HCT116 (cell line): Measurements from ENCODE around the gene RARG. TPM values are rescaled to one million over a fixed set of nuclear protein-coding genes. Genes with fewer than 3 reads are reported as not detected.

Experiments used
- ATAC-seq: fragments of 200-7000 bp; cut with Tn5 transposase; 2 replicates; pipeline ENCODE4 v1.9.1; 2020; ENCODE audit warnings: mild to moderate bottlenecking, moderate library complexity
- BruUV-seq: library from RNA; stranded (reverse); fragments of 400-500 nt; replicated peaks from 2 replicates; lab custom pipeline; 2021; lab: Mats Ljungman, UMichigan
- CTCF ChIA-PET: fragments of 300-600 bp; sonication (Branson Sonifier 250); formaldehyde crosslinking; loops from one replicate; lab custom pipeline; 2021; ENCODE audit warnings: antibody characterized with exemption; lab: Charles Lee
- POLR2A ChIA-PET: fragments of 300-600, 350-600 bp; sonication (Branson Sonifier 250); formaldehyde crosslinking; loops from one replicate; lab custom pipeline; 2021; ENCODE audit warnings: antibody characterized with exemption; lab: Charles Lee
- RAD21 ChIA-PET, 2 experiments: fragments of 300-600 bp; sonication (Branson Sonifier 250); formaldehyde crosslinking; loops; one replicate each; lab custom pipeline; 2023; ENCODE audit warnings: low total read pairs in 2 of 2; ENCODE audit not compliant: uncharacterized antibody in 2 of 2, unreplicated experiment in 2 of 2, low non-redundant PET in 1 of 2; lab: Charles Lee
- DNase-seq: peaks from one replicate; pipeline ENCODE4 v3.0.0-alpha.2; 2010; ENCODE audit warnings: low read depth, low spot score
- H2AFZ ChIP-seq: fragments of 200-600 bp; shearing (Covaris generic), sonication (generic); 2 replicates; pipeline ENCODE4 v1.6.1; 2017; ENCODE audit warnings: low read depth, mixed run types, mixed read lengths, antibody characterized with exemption, low read length; ENCODE audit not compliant: poor library complexity, severe bottlenecking
- H3K27ac ChIP-seq: 2 replicates; pipeline ENCODE4 v1.5.1; 2012; ENCODE audit warnings: low read depth, low read length
- H3K27me3 ChIP-seq: fragments of 200-600 bp; sonication (generic); 2 replicates; pipeline ENCODE4 v1.6.1; 2016; ENCODE audit warnings: mixed run types, low read length, mixed read lengths; ENCODE audit not compliant: insufficient read depth
- H3K36me3 ChIP-seq, 2 experiments: fragments of 200-500 bp in 1 of 2; fragments of 200-600 bp in 1 of 2; sonication (Bioruptor generic) in 1 of 2; sonication (generic) in 1 of 2; 2 replicates each; pipeline versions ENCODE4 v1.5.1 to v1.6.1; 2014 to 2016; ENCODE audit warnings: low read length in 2 of 2, inconsistent platforms in 1 of 2, mixed read lengths in 1 of 2, mixed run types in 1 of 2; ENCODE audit not compliant: insufficient read depth in 2 of 2, control insufficient read depth in 1 of 2
- H3K4me1 ChIP-seq, 2 experiments: fragments of 200-600 bp in 1 of 2; sonication (generic) in 1 of 2; 2 replicates each; pipeline versions ENCODE4 v1.5.1 to v1.6.1; 2012 to 2017; ENCODE audit warnings: low read length in 2 of 2, inconsistent platforms in 1 of 2, mild to moderate bottlenecking in 1 of 2, mixed read lengths in 1 of 2, mixed run types in 1 of 2, moderate library complexity in 1 of 2; ENCODE audit not compliant: insufficient read depth in 2 of 2, control insufficient read depth in 1 of 2
- H3K4me2 ChIP-seq: fragments of 200-600 bp; sonication (generic); 2 replicates; pipeline ENCODE4 v1.6.1; 2017; ENCODE audit warnings: mixed run types, low read length, mixed read lengths
- H3K4me3 ChIP-seq, 2 experiments: fragments of 200-600 bp in 1 of 2; sonication (generic) in 1 of 2; replicated peaks in 1 of 2; 2 replicates each; pipeline ENCODE4 v1.5.1; 2011 to 2016; ENCODE audit warnings: low read length in 2 of 2, control low read depth in 1 of 2, low read depth in 1 of 2, mild to moderate bottlenecking in 1 of 2, mixed read lengths in 1 of 2, mixed run types in 1 of 2
- H3K79me2 ChIP-seq: fragments of 200-600 bp; sonication (generic); 2 replicates; pipeline ENCODE4 v1.6.1; 2017; ENCODE audit warnings: mild to moderate bottlenecking, mixed run types, low read length, moderate library complexity, mixed read lengths; ENCODE audit not compliant: insufficient read depth
- H3K9ac ChIP-seq: fragments of 200-600 bp; sonication (generic); 2 replicates; pipeline ENCODE4 v1.6.1; 2016; ENCODE audit warnings: low read length, mixed read lengths
- H3K9me2 ChIP-seq: fragments of 200-600 bp; sonication (generic), shearing (Covaris generic); 2 replicates; pipeline ENCODE4 v1.6.1; 2017; ENCODE audit warnings: mixed run types, mild to moderate bottlenecking, moderate library complexity; ENCODE audit not compliant: insufficient read depth
- H3K9me3 ChIP-seq, 2 experiments: fragments of 200-500 bp in 1 of 2; fragments of 200-600 bp in 1 of 2; sonication (Bioruptor generic) in 1 of 2; sonication (generic) in 1 of 2; 2 replicates each; pipeline ENCODE4 v1.6.1; 2014 to 2017; ENCODE audit warnings: low read length in 2 of 2, mixed read lengths in 2 of 2, inconsistent platforms in 1 of 2, low read depth in 1 of 2, mild to moderate bottlenecking in 1 of 2, mixed run types in 1 of 2, moderate library complexity in 1 of 2; ENCODE audit not compliant: control insufficient read depth in 1 of 2, insufficient read depth in 1 of 2
- H4K20me1 ChIP-seq: fragments of 200-600 bp; sonication (generic), shearing (Covaris generic); 2 replicates; pipeline ENCODE4 v1.6.1; 2017; ENCODE audit warnings: mixed run types, mild to moderate bottlenecking, moderate library complexity; ENCODE audit not compliant: insufficient read depth
- CEBPB ChIP-seq: IDR thresholded peaks from 2 replicates; pipeline ENCODE4 v1.6.1; 2012; ENCODE audit warnings: low read depth
- EZH2 ChIP-seq: fragments of 200-600 bp; sonication (generic); IDR thresholded peaks from 2 replicates; pipeline ENCODE4 v1.6.1; 2017; ENCODE audit warnings: antibody characterized with exemption, mixed run types
- POLR2AphosphoS5 ChIP-seq: IDR thresholded peaks from 2 replicates; pipeline ENCODE4 v1.6.1; 2011; ENCODE audit warnings: mild to moderate bottlenecking, low read depth, low read length, moderate library complexity
- RAD21 ChIP-seq: IDR thresholded peaks from 2 replicates; pipeline ENCODE4 v1.6.1; 2012; ENCODE audit warnings: low read depth, mild to moderate bottlenecking
- SIN3A ChIP-seq: IDR thresholded peaks from 2 replicates; pipeline ENCODE4 v1.6.1; 2012; ENCODE audit warnings: low read depth
- SRF ChIP-seq: IDR thresholded peaks from 2 replicates; pipeline ENCODE4 v1.6.1; 2012; ENCODE audit warnings: low read depth
- TCF7L2 ChIP-seq: IDR thresholded peaks from 2 replicates; pipeline ENCODE4 v1.7.0; 2011; ENCODE audit warnings: borderline replicate concordance, inconsistent platforms; ENCODE audit not compliant: insufficient read depth, insufficient read length; ENCODE audit errors: extremely low read depth
- intact Hi-C: fragments of 100-400 bp; cut with micrococcal nuclease; formaldehyde crosslinking; loops from 2 replicates; pipeline ENCODE4 v1.10.0; 2022
- total RNA-seq: library from RNA; stranded (reverse); gene quantifications from one replicate; pipeline ENCODE4 v1.2.1, GENCODE V29; 2021; ENCODE audit not compliant: unreplicated experiment
- TF ChIP-seq, protein P1 (sequence below): IDR thresholded peaks from 2 replicates; pipeline ENCODE4 v1.6.1; 2012; ENCODE audit warnings: low read depth
- TF ChIP-seq, protein P2 (sequence below), 3 experiments: fragments of 200-600 bp in 1 of 3; sonication (generic) in 1 of 3; IDR thresholded peaks in 2 of 3; conservative IDR thresholded peaks in 1 of 3; 2 replicates each; pipeline ENCODE4 v1.5.1; 2012 to 2017; ENCODE audit warnings: low read depth in 2 of 3, low read length in 2 of 3, antibody characterized with exemption in 1 of 3, borderline replicate concordance in 1 of 3, control low read depth in 1 of 3, mild to moderate bottlenecking in 1 of 3, mixed read lengths in 1 of 3, mixed run types in 1 of 3, moderate library complexity in 1 of 3; ENCODE audit not compliant: insufficient read depth in 1 of 3

Gene RARG
- total RNA-seq, 1 experiment from 2014 or later: 68.9 TPM

DNA sequence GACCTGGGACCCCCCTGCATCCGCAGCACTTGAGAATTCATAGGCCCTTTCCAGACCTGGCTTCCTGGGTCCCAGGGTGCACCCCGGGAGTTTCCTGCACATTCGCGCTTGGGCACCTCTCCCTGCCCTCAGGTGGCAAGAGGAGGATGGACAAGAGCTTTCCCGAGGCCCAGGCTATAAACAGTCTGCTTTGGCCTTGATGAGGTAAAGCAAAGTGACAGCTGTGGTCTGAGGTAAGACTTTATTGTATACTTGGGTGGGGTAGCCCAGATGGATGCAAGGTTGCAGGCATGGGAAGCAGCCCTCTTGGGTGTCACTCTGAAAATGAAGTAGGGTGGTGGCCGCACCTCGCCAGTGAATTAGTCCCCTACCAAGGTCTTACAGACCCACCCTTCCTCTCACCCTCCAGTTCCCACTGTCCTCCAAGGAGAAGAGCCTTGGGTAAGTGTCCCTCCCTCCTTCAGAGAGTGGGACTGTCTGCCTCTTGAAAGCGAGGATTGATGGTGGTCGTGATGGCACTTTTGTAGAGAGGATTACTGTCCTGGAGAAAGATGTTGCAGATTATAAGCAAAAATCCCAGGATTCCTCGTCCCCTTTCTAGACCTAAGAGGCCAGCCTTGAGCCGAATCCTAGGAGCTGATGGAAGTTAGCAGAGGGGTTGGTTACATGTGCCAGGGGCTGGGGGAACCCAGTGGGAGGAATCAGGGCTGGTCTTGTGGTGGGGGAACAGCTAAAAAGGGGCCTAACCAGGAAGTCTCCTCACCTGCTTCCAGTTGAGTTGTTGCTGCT, 40.7 kb downstream of the RARG start:
- RAD21 ChIA-PET: no interaction called here
- intact Hi-C loops: no loop called here
- no peaks in the 10 kb centered on the region for H4K20me1 ChIP-seq

DNA sequence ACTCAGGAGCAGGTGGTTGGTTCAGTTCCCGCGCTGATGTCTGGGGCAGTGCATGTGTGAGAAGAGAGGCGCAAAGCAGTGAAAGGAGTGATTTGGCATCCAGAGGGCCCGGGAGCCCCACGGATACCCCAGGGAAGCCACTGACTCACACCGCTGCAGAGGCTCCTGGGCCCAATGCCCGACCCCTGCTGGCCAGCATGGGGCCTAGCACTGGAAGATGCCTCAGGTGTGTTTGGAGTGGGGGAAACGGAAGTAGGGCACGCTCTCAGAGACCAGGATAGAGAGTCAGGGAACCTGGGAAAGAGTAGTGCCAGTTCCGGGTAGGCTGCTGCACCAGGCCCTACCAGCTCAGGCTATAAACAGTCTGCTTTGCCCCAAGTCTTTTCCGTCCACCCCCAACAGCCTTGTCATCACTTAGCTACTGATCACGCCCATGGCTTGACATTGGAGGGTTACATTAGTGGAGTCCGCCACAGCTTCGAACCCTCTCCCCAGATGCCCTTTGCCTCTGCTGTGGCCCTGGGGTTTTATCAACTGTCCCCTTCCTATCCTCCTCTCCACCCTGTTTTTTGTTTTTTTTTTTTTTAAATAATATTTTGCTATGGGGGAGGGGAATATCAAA, 41.8 kb downstream of the RARG start:
- no peak overlapping the region for H3K4me3 ChIP-seq
- TF ChIP-seq SRF: no peak
- TF ChIP-seq RAD21: peak; percentile 54
- TF ChIP-seq, protein P1, sequence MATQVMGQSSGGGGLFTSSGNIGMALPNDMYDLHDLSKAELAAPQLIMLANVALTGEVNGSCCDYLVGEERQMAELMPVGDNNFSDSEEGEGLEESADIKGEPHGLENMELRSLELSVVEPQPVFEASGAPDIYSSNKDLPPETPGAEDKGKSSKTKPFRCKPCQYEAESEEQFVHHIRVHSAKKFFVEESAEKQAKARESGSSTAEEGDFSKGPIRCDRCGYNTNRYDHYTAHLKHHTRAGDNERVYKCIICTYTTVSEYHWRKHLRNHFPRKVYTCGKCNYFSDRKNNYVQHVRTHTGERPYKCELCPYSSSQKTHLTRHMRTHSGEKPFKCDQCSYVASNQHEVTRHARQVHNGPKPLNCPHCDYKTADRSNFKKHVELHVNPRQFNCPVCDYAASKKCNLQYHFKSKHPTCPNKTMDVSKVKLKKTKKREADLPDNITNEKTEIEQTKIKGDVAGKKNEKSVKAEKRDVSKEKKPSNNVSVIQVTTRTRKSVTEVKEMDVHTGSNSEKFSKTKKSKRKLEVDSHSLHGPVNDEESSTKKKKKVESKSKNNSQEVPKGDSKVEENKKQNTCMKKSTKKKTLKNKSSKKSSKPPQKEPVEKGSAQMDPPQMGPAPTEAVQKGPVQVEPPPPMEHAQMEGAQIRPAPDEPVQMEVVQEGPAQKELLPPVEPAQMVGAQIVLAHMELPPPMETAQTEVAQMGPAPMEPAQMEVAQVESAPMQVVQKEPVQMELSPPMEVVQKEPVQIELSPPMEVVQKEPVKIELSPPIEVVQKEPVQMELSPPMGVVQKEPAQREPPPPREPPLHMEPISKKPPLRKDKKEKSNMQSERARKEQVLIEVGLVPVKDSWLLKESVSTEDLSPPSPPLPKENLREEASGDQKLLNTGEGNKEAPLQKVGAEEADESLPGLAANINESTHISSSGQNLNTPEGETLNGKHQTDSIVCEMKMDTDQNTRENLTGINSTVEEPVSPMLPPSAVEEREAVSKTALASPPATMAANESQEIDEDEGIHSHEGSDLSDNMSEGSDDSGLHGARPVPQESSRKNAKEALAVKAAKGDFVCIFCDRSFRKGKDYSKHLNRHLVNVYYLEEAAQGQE: no peak
- TF ChIP-seq, protein P2, sequence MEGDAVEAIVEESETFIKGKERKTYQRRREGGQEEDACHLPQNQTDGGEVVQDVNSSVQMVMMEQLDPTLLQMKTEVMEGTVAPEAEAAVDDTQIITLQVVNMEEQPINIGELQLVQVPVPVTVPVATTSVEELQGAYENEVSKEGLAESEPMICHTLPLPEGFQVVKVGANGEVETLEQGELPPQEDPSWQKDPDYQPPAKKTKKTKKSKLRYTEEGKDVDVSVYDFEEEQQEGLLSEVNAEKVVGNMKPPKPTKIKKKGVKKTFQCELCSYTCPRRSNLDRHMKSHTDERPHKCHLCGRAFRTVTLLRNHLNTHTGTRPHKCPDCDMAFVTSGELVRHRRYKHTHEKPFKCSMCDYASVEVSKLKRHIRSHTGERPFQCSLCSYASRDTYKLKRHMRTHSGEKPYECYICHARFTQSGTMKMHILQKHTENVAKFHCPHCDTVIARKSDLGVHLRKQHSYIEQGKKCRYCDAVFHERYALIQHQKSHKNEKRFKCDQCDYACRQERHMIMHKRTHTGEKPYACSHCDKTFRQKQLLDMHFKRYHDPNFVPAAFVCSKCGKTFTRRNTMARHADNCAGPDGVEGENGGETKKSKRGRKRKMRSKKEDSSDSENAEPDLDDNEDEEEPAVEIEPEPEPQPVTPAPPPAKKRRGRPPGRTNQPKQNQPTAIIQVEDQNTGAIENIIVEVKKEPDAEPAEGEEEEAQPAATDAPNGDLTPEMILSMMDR (IDR thresholded peaks at IDR 0.05 in 2 of 3, conservative IDR thresholded peaks at IDR 0.05 in 1 of 3; ENCODE audit: borderline replicate concordance in 1 of 3, insufficient read depth in 1 of 3, low read depth in 2 of 3, low read length in 2 of 3): peak; percentile 63 to 96 (median 88)
- TF ChIP-seq EZH2: no peak
- no peak for TF ChIP-seq SIN3A
- TF ChIP-seq TCF7L2: no peak
- TF ChIP-seq POLR2AphosphoS5: peak; percentile 39; the same call in 1 of the 2 replicates
- no peaks in the 10 kb centered on the region for H3K9me2 ChIP-seq
- H3K9me3 ChIP-seq: no peaks in the 10 kb centered on the region
- CTCF ChIA-PET: interaction anchor here (0.7 to 2.7 kb wide), 7 partner anchors 8 to 129 kb away, joined by 3 to 17 read pairs (median 4); partner anchors contain the start of genes CSAD and ZNF740
- RAD21 ChIA-PET: interaction anchor here (1.0 to 1.1 kb wide), 2 partner anchors 31 to 124 kb away, joined by 3 read pairs; no protein-coding TSS in a partner anchor
- intact Hi-C loops: loop anchor here (1.0 kb wide), 2 partner anchors 31 to 124 kb away; no protein-coding TSS in a partner anchor
- DNase-seq (peak; percentile 23), ATAC-seq (peak; percentile 97)
- no TSS peak for BruUV-seq
- peaks cover 4 to 6% of the 10 kb centered on the region in 2 experiments; a peak in 2 of 4 replicates for H3K4me1 ChIP-seq
- H4K20me1 ChIP-seq: no peaks in the 10 kb centered on the region
- H3K9ac ChIP-seq: no peak overlapping the region
- H3K36me3 ChIP-seq: peaks cover 25 to 26% of the 10 kb centered on the region in 2 experiments; a peak in 3 of 4 replicates
- no peak overlapping the region for H2AFZ ChIP-seq
- H3K27me3 ChIP-seq: no peaks in the 10 kb centered on the region
- no peaks in the 10 kb centered on the region; the same call in 1 of the 2 replicates for H3K79me2 ChIP-seq
- H3K4me2 ChIP-seq: no peak overlapping the region
- POLR2A ChIA-PET: interaction anchor here (1.2 to 1.8 kb wide), 2 partner anchors 10 to 124 kb away, joined by 3 to 7 read pairs; partner anchors contain the start of genes CSAD and ZNF740
- H3K27ac ChIP-seq: no peak overlapping the region

More for the DNA sequence above, 40.7 kb downstream of the RARG start:
- H2AFZ ChIP-seq: no peak overlapping the region
- peaks cover 4 to 15% of the 10 kb centered on the region in 2 experiments; a peak in 3 of 4 replicates for H3K4me1 ChIP-seq
- H3K4me2 ChIP-seq: no peak overlapping the region
- no peak overlapping the region for H3K4me3 ChIP-seq
- H3K79me2 ChIP-seq: no peaks in the 10 kb centered on the region
- DNase-seq (no peak), ATAC-seq (no peak)
- no peaks in the 10 kb centered on the region for H3K27me3 ChIP-seq
- TF ChIP-seq CEBPB (no peak), POLR2AphosphoS5 (0 out of 2 replicates have a peak, but pooled peaks have one; percentile 9)
- H3K9me2 ChIP-seq: no peaks in the 10 kb centered on the region
- no peak overlapping the region for H3K27ac ChIP-seq
- H3K9ac ChIP-seq: no peak overlapping the region
- H3K36me3 ChIP-seq: peaks cover 14 to 16% of the 10 kb centered on the region in 2 experiments; a peak in 3 of 4 replicates
- no peaks in the 10 kb centered on the region for H3K9me3 ChIP-seq
- POLR2A ChIA-PET: no interaction called here
- BruUV-seq: no TSS peak
- CTCF ChIA-PET: interaction anchor here (1.0 to 2.7 kb wide), 3 partner anchors 11 to 130 kb away, joined by 4 to 17 read pairs (median 5); partner anchors contain the start of genes CSAD and ZNF740
